GM19035 (cell line): ENCODE results near the gene EDRF1.

Source experiments
- ATAC-seq: cut with Tn5 transposase; IDR thresholded peaks from one replicate; pipeline ENCODE4 v1.9.1; 2021; ENCODE audit not compliant: unreplicated experiment

Gene EDRF1

DNA sequence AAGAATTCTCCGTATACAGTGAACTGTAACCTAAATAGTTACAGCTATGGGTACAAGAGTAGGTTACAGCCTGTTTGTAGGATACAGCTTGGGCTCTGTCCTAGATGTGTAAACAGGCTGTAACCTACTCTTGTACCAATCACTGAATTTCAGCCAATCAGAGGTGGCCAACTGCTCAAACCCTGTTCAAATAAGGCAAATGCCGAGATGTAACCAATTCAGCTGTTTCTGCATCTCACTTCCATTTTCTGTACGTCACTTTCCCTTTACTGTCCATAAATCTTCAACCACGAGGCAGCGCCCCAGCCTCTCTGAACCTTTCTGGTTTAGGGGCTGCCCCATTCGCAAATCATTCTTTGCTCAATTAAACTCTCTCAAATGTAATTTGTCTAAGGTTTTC, 64.4 kb downstream of the EDRF1 start:
- peak; percentile 67 for ATAC-seq

DNA sequence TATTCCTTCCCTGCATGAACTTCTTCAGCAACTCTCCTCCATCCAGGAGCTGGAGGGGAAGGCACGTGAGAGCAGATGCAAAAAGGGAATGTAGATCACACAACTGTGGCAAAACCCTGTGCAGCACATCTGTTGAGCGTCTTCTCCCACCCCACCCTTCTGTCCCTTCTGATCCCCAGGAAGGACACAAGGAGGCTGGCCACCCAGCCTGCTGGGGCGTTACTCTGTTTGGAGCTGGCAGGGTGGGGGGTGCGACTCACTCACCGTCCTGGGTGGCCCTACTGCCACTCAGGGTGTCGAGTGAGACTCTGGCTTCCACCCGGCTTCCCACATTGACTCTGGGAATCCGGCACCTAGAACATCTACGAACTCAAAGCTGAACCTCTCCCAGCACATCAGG, 66.3 kb downstream of the EDRF1 start:
- no peak for ATAC-seq

DNA sequence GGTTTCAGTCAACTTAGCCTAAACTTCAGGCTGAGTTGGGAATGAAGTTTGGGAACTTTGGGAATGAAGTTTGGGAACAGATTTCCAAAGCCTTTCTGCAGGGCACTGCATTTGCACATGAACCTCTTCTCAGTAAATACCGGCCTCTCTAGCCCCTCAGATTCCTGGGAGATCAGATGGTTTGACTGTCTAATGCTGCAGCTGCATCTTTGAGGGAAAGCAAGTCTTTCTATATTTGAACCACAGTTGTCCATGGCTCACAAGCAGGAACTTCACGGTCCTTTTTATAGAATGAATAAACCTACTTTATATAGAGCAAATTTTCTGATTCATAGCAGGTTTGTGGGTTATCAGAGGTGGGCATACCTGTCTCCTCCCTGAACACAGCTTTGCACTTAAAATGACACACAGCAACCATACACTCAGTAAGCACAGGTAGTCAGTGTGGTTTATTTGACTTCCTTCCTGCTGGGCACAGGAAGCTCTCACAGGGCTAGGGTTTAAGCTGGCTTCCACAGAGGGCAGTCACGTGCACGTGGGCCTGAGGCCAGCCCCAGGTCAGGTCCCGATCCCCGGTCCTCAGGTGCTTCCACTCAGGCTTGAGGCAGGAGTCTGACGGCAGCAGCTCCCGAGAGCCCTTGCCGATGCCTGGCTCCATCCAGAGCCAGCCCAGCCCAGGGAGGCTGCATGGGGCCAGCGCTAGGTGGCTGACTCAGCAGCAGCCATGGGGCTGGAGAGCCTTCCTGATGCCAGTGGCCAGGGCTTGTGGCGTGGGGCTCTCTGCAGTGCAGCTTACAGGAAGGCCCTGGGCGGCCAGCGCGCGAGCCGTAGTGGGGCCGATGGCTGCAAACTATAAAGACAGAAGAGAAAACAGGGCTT, 68.9 kb downstream of the EDRF1 start:
- ATAC-seq = no peak

DNA sequence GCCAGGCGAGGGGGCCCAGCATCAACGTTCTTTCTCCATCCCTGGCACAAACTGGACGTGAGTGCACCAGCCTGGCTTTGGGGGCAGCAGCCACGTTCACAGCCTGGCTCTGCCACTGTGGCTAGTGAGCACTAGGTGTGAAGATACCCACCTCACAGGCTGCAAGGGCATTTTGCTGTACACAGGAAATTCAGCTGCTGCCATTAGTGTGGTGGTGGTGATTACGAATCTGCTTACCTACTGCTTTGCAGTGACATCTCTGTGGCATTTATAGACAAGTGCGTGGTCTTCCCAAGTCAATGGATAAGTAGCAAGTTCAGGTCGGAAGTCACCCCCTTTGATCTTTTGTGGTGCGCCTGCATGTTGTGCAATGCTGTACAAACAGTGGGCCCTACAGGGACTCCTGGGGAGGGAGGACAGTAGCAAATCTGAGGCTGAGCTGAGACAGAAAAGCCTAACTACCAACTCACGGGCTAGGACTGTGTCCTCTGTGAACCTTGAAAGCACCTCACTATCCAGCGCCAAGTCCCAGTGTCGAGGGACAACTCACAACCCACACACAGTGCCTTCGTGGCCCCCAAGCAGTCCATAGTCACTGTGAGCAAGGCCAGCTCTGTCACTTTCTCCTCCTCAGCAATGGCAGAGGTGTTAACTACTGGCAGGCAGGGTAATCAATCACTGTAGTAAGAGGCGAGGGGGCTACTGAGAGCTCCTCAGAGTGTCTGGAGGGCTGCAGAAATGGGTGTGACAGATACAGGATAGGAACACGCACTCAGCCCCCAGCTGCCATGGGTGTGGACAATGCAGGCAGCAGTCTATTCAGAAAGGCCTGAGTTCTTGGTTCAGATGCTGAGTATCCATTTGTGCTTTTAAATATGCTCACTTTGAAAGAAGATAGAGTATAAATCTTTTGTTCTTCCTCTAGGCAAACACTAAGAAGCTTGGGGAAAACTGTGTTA, 73.1 kb downstream of the EDRF1 start:
- ATAC-seq = no peak

DNA sequence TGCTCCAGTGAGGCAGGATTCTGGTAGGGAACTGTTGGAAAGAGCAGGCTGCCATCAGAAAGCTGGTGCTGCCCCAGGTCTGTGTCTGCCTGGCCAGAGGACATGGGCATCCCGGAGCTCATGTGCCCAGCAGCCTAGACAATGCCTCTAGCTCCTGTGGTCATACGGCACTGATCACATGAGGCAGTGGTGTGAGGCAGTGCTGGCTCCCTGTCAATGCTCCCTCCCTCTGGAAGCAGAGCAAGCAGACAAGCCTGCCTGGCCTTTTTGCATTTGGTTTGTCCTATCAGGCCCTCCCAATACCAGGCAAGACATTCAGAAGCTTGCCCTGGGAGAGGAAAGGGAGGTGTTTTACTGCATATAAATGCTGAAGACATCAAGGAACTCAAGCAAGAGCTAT, 75.6 kb downstream of the EDRF1 start:
- no peak for ATAC-seq

DNA sequence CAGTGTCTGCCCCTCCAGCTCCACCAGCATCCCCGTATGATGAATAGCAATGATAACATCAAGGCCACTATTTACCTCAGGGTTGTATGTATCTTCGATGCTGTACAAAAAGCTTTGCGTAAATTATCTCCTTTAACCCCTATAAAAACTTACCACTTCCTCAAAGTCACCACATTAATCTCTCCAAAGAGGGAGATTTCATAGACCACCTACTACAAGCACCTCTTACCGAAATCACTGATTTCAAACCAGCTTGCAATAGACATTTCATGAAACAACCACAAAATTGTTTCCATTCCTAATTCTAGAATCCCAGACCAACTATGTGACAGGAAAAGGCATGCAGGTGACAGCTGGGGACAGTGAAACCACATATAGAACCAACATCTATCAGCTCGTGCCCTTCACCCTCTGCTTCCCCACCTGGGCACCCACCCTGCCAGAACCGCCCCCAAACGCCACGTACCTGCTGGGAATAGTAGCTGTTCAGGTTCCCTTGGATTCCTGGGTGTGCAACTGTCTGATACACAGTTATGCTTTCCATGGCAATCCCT, 76.2 kb downstream of the EDRF1 start:
- ATAC-seq = no peak

DNA sequence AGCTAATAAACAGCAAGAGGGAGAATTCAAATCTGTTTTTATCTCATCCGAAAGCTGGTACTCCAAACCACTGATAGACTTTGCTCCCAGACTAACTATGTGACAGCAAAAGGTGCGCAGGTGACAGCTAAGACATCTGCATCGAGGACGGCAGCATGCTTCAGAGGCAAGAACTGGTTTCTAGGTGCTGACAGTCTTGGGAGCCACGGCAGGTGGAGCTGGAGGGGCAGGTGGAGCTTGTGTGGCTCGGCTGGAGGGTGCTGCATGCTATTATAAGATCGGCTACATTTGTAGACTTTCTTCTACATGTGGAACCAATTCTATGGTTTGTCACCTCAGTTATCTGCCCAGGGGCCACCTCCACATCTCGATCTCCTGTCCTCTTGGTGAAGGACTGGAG, 77.9 kb downstream of the EDRF1 start:
- no peak for ATAC-seq

DNA sequence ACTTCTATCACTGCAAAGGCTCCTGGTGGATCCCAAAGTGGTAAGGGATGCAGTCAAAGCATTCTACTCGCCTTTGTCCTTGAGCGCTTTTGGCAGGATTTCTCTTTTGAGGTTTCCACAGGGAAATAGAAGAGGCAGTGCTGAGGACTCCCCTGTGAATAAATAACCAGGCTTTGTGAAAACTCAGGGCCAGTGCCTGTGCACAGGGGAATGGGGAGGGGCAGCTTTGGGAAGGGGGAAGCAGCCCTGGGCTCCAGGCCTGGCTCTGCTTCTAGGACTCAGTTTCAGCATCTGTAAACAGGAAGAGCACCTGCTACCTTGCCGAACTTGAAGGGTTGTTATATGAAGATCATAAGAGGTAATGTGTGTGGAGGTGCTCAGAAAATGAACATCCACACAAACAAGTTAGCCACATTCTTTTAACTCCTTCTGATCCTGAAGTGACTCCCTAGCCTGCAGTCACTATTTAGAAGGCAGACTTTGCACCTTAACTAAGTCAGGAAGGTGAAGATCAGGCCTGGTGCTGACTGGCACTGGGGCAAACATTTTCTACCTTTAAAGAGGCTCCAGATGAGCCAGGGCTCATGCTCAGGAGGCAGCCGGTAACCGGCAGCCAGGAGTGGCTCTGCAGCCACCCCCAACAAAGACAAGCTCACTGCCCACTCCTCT, 78.6 kb downstream of the EDRF1 start:
- ATAC-seq = no peak

DNA sequence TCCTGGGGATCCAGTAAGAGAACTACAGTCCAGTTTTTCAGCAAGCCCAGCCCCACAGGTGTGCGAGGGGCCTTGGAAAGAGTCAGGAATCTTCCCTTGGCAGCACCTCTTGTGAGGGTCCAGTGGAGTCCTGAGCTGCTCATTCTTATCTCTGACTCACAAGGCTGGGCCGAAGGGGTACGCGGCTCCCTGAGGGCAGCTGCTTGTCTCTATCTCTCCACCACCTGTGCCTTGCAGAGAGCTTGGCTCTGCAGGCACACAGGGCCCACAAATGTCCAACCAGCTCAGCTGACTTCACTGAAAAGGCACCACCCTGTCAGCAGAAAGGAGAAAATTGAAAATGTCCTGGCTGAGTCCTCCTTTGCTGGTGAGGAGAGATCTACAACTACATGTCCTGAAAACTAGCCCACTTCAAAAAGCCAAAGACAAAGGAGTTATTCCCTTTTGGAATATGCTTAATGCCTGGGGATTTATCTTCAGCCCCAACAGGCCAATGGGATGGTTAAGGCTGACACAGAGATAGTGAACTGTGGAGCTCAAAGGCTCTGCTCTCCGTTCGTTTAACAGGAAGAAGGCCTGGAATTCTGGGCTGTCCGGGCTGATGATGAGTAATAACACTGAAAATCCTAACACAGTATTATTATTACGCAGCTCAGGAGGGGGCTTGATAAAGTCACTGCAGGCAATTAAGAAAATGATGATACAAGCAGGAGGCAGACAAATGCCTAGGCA, 80.1 kb downstream of the EDRF1 start:
- no peak for ATAC-seq

DNA sequence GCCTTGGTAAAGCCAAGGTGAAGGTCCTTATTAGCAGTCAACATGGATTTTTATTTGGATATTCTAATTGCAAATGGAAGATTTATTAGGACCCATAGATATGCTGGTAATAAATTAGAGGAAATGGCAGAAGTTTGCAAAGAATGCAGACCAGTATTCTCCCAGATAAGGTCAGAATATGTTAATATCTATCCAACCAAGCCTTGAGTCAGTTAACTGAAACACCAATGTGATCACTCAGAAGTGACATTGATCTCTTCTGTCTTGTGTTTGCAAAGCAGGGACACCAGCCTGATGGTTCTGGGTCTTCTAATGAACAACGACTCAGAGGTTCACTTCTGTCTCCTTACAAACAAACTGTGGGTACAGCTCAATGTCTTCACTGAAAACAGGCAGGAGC, 82.1 kb downstream of the EDRF1 start:
- ATAC-seq = no peak

DNA sequence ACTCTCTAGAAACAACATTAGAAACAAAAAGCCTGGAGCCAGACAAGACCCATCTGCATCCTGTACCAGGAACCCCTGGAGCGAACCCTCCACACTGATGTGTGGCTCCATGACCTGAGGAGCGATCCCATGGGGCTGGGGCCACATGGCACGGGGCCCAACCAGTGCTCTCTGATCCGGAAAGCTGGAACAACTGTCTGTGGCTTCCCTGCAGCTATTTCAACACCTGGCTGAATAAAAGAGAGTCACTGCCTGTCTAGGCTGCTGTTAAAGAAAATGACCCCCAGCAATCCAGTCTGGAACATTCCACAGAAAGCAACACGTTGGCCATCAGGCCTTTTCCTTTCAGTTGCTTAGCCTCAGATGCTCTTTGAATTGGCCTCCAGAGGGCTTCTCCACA, 82.6 kb downstream of the EDRF1 start:
- no peak for ATAC-seq

DNA sequence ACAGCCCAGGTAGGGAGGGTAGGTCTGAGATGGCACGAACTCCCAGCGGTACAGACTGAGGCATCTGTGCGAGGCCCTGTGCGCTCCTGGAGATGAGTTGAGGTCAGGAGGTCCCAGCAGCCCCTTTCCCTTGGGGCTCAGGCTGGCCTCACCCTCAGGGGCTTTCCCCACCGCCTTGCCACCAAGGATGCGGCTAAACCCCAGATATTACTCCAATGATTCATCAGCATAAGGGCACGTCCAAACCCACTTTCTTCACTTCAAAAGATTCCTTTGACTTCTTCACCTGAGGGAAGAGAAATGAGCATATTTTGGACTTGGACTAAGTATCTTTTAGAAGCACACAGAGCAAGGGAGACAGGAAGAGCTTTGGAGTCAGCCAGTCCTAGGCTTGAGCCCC, 83.2 kb downstream of the EDRF1 start:
- no peak for ATAC-seq

DNA sequence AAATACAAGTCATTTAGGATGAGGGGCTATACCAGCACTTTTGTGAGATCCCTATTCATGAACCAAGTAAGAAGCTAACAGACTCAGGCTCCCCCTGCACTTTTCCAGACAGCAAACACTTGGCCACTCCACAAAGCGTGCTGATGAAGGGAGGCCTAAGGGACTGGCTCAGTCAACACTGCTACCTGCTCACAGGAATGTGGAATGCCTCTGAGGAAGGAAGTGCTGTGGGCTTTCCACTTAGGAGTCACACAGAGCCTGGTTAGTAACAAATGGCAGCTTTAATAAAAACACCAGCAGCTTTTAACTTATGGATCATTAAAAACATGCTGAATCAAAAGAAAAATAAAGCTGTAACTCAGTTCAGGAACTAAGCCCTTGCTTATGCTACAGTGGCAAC, 88.5 kb downstream of the EDRF1 start:
- ATAC-seq = no peak

DNA sequence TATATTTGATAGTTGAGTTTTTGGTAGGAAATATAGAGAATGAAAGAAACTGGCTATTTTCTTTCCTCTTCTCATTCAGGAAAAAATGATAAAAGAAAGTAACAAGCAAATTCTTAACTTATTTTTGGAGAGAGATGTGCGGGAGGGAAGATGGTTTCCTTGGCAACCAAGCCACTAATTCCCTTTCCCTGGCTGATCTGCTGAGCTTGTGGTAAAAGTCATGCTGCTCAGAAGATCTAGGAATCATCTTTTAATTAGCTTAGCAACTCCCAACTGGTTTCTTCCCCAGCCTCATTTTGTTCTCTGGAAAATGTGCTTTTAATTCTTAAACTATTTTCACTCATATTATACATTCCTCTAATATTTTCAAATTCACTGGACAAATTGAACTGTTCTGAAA, 91.7 kb downstream of the EDRF1 start:
- no peak for ATAC-seq

DNA sequence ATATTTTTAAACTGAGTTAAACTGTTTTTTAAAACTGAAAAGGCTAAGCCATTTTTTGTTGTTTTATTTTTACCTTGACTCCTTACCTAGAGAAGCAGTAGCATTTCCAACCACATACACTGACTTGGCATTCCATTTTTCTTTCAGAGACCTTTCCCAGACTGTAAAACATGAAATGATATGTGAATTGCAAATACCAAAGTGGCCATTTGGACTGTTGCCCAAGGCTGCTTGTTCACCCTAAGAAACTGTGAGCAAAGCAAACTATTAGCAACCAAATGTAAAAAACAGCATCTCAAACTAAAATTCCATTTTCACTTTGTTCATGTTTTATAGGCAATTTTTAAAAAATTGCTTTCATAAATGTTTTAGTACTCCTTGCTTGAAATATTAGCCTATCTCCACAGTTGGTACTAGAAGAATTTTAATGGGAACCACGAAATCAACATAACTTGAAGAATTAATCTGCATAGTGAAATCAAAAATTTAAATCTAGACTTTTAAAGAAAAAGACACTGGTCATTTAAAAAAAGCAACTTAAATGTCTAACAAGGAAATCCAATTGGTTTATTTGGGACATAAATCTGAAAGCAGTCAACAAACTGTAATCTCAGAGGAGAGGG, 92.7 kb downstream of the EDRF1 start:
- no peak for ATAC-seq
